ENCODE data around the gene GABRQ.

The GABRQ gene

GRCh38 chrX:152637649-152638442 is at the start of gene GABRQ:
Gene GABRQ (plus strand): TSS chrX:152637895. CDS start chrX:152638203, 308 bp downstream.
- DNase-seq = peak; percentile 12

GRCh38 chrX:152588206-152588605 is 49.5 kb upstream of the GABRQ start:
- no peak for DNase-seq

GRCh38 chrX:152600853-152601633 is 36.7 kb upstream of the GABRQ start:
- no peak for DNase-seq

- DNase-seq = peak; percentile 23
Measured at GRCh38 chrX:152601848-152602616, 35.7 kb upstream of the GABRQ start.

GRCh38 chrX:152614791-152615190 is 22.9 kb upstream of the GABRQ start:
- DNase-seq = no peak

GRCh38 chrX:152619897-152620296 is 17.8 kb upstream of the GABRQ start:
- DNase-seq = no peak

GRCh38 chrX:152632445-152633097 is 5.1 kb upstream of the GABRQ start:
- DNase-seq = peak; percentile 53

- no peak for DNase-seq
Measured at GRCh38 chrX:152635941-152636340, 1.8 kb upstream of the GABRQ start.

GRCh38 chrX:152638443-152638904 is 779 bp downstream of the GABRQ start:
- DNase-seq = no peak

GRCh38 chrX:152639426-152639825 is 1.7 kb downstream of the GABRQ start:
- DNase-seq = no peak

- DNase-seq = no peak
Measured at GRCh38 chrX:152640034-152640818, 2.5 kb downstream of the GABRQ start.

- DNase-seq = no peak
Measured at GRCh38 chrX:152641256-152641875, 3.7 kb downstream of the GABRQ start.

- no peak for DNase-seq
Measured at GRCh38 chrX:152641996-152642395, 4.3 kb downstream of the GABRQ start.

- no peak for DNase-seq
Measured at GRCh38 chrX:152642931-152643564, 5.4 kb downstream of the GABRQ start.

- DNase-seq = no peak
Measured at GRCh38 chrX:152646961-152647360, 9.3 kb downstream of the GABRQ start.

- DNase-seq = no peak
Measured at GRCh38 chrX:152647978-152648377, 10.3 kb downstream of the GABRQ start.

- no peak for DNase-seq
Measured at GRCh38 chrX:152652060-152652459, 14.4 kb downstream of the GABRQ start.

- DNase-seq = no peak
Measured at GRCh38 chrX:152652467-152652866, 14.8 kb downstream of the GABRQ start.

GRCh38 chrX:152656087-152656486 is 18.4 kb downstream of the GABRQ start:
- no peak for DNase-seq

GRCh38 chrX:152656890-152657289 is 19.2 kb downstream of the GABRQ start:
- DNase-seq = no peak

GRCh38 chrX:152658302-152658701 is 20.6 kb downstream of the GABRQ start:
- DNase-seq = no peak
